Vagina (tissue), 2 donors: ENCODE results near the gene DDX39B.

ENCODE experiments used
- CTCF ChIP-seq, 3 experiments: fragments of 450-650 bp in 2 of 3; fragments of 200-600 bp in 1 of 3; sonication (generic) in 1 of 3; IDR thresholded peaks; one replicate each; pipeline ENCODE4 v1.5.1; 2017 to 2019; ENCODE audit warnings: antibody characterized with exemption in 3 of 3, mild to moderate bottlenecking in 2 of 3, moderate library complexity in 2 of 3
- POLR2AphosphoS5 ChIP-seq, 2 donors: sonication (generic); formaldehyde crosslinking; IDR thresholded peaks; one replicate each; pipeline ENCODE4 v1.9.0; 2017; ENCODE audit warnings: antibody characterized with exemption in 2 of 2, mild to moderate bottlenecking in 2 of 2, low read depth in 1 of 2; ENCODE audit not compliant: insufficient read depth in 1 of 2

- no peak for TF ChIP-seq CTCF (IDR thresholded peaks at IDR 0.05)
- no peak for TF ChIP-seq POLR2AphosphoS5 (IDR thresholded peaks at IDR 0.05; ENCODE audit: insufficient read depth in 1 of 2, low read depth in 1 of 2)
Observed at GRCh38 chr6:31528307-31528777, 13.5 kb downstream of the DDX39B start.
